GM12892 (cell line): Measurements from ENCODE around the gene APOBEC3F. TPM values are rescaled to one million over a fixed set of nuclear protein-coding genes. Genes with fewer than 3 reads are reported as not detected.
"Not testable (repeated sequence)": the region's sequence is repeated elsewhere in the genome, so short reads cannot be mapped to it uniquely, and the experiment has no call there.

Source experiments
- DNase-seq: peaks from one replicate; pipeline ENCODE4 v3.0.0; 2011; ENCODE audit not compliant: insufficient read length
- FAIRE-seq: peaks from 2 replicates; lab custom pipeline; 2011; peaks lifted over from hg19 to GRCh38; lab: Jason Lieb, UNC
- POLR2A ChIP-seq: IDR thresholded peaks from 2 replicates; pipeline ENCODE4 v1.6.1; 2011; ENCODE audit warnings: low read depth, low read length, control low read depth
- POLR2AphosphoS5 ChIP-seq: IDR thresholded peaks from 2 replicates; pipeline ENCODE4 v1.6.1; 2011; ENCODE audit warnings: low read depth, low read length, control low read depth
- TAF1 ChIP-seq: IDR thresholded peaks from 2 replicates; pipeline ENCODE4 v1.6.1; 2011; ENCODE audit warnings: low read depth, mild to moderate bottlenecking, control low read depth, low read length, borderline replicate concordance
- polyA plus RNA-seq: library from polyadenylated mRNA; unstranded; fragments of >200 nt; gene quantifications from one replicate; pipeline ENCODE4 v1.2.1, GENCODE V29; 2012; ENCODE audit warnings: missing spikeins, inconsistent platforms; ENCODE audit not compliant: missing spikeins

APOBEC3F gene
- polyA plus RNA-seq = 11.1 TPM

DNA sequence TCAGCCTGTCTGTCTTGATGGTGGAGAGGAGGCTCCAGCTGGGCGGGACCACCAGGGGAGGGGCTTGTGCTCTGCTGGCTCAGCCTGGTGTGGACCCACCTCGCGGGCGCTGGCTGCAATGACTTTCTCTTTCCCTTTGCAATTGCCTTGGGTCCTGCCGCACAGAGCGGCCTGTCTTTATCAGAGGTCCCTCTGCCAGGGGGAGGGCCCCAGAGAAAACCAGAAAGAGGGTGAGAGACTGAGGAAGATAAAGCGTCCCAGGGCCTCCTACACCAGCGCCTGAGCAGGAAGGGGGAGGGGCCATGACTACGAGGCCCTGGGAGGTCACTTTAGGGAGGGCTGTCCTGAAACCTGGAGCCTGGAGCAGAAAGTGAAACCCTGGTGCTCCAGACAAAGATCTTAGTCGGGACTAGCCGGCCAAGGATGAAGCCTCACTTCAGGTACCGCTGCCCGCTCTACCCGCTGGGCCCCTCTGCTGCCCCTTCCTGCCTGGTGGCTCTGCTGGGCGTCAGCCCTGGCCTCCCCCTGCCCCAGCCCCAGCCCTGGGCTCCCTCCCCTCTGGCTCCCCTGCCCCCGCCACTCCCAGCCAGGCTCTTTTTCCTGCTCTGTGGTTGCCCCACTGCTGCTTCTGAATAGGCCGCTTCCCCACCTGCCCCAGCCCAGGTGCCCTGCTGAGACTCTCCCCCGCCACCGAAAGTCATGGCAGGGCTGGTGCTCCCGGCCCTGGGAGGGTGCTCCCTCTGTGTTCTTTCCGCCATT is at the start of gene APOBEC3F:
APOBEC3F (plus strand) TSS at position 327 of the 759 bp plus-strand sequence; CDS start at position 424, 97 bp downstream.
- FAIRE-seq = peak; percentile 87
- DNase-seq = not testable (repeated sequence)
- 0 out of 2 replicates have a peak, but pooled peaks have one; percentile 40 for TF ChIP-seq POLR2A

DNA sequence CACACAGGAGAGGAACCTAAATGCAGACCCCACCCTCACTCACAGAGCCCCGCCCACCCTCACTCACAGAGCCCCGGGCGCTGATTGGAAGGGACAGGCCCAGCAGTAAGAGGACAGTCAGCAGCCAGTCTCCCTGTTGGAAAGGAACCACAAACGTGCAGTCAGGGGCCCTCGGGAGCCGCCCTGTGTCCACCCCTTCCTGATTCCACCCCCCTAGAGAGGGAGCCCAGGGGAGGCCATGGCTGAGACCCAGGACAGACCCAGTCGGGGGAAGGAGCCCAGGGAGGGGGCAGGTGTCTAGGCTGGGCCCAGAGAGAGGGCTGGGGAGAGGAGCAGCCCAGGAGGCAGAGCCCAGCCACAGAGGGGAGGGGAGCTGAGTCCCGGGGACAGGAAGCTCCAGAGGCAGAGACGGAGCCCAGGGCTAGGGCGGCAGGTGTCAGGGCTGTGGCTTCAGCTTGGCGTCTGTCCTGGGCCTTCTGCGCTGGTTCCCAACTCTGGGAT is 47.7 kb upstream of the APOBEC3F start:
- not testable (repeated sequence) for FAIRE-seq

GRCh38 chr22:38996105-38996504 is 44.6 kb upstream of the APOBEC3F start:
- FAIRE-seq = no peak
- DNase-seq = no peak
- TF ChIP-seq TAF1 (no peak), POLR2AphosphoS5 (no peak), POLR2A (no peak)

More for the DNA sequence above, 47.7 kb upstream of the APOBEC3F start:
- not testable (repeated sequence) for DNase-seq

GRCh38 chr22:38997518-38997917 is 43.1 kb upstream of the APOBEC3F start:
- FAIRE-seq (no peak), DNase-seq (no peak)
- TF ChIP-seq TAF1 = no peak
- no peak for TF ChIP-seq POLR2AphosphoS5
- TF ChIP-seq POLR2A = no peak

DNA sequence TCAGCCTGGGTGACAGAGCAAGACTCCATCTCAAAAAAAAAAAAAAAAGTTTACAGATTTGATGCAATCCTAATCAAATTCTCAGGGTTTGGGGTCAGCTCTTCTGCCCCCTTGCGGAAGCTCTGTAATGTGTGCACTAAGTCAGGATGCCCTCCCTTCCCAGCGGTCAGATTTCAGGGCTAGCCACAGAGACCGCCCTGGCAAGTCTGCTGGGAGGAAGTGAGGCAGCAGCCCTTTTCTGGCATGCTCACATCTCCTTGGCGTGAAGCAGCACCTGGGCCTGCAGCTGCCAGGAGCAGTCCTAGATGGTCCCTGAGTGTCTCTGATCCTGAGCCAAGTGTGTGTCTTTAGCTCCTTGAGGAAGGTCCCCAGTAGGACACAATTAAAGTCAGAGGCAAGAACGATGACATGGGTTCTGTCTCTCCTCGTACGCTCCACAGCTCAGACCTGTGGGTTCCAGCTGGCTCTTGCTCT is 37.5 kb upstream of the APOBEC3F start:
- no peak for TF ChIP-seq TAF1
- TF ChIP-seq POLR2A = no peak
- no peak for TF ChIP-seq POLR2AphosphoS5
- DNase-seq = peak; percentile 77
- FAIRE-seq = peak; percentile 93

GRCh38 chr22:39007177-39007576 is 33.5 kb upstream of the APOBEC3F start:
- TF ChIP-seq TAF1 (no peak), POLR2A (no peak), POLR2AphosphoS5 (no peak)
- no peak for FAIRE-seq
- DNase-seq = no peak

DNA sequence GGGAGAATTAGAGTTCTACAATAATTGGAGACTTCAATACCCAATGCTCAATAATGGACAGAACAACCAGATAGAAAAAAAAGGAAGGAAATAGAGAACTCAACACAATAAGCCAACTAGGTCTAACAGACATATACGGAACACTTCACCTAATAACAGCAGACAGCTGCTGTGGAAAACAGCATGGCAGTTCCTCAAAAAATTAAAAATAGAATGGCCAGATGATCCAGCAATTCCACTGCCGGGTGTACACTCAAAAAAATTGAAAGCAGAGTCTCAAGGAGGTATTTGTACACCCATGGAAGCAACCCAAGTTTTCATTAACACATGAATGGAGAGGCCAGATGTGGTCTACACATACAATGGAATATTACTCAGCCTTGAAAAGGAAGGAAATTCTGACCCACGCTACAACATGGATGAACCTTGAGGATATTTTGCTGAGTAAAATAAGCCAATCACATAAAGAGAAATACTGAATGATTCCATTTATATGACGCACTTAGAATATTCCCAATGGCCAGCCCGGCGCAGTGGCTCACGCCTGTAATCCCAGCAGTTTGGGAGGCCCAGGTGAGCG is 32.3 kb upstream of the APOBEC3F start:
- FAIRE-seq, DNase-seq: not testable (repeated sequence)

- FAIRE-seq (no peak), DNase-seq (no peak)
- TF ChIP-seq POLR2A = no peak
- TF ChIP-seq POLR2AphosphoS5 = no peak
- TF ChIP-seq TAF1 = no peak
Observed at GRCh38 chr22:39010946-39011345, 29.7 kb upstream of the APOBEC3F start.

- no peak for TF ChIP-seq POLR2A
- no peak for TF ChIP-seq POLR2AphosphoS5
- no peak for TF ChIP-seq TAF1
- DNase-seq (no peak), FAIRE-seq (peak; percentile 58)
Observed at GRCh38 chr22:39012533-39013511, 27.8 kb upstream of the APOBEC3F start.

DNA sequence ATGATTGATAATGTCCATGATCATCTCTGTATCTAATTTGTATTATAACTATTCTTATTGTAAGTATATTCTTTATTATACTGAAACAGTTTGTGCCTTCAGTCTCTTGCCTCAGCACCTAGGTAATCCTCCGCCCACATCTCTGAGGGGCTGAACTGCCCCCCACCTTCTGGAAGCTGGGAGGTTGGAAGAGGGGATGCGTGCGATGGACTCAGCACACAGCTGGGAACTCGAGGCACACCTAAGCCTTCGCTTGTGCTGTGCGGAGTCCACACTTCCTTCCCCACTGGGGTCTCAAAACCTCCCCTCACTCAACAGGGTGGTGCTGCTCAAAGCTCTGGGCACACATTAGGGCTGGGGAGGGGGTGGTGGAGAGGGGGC is 27.1 kb upstream of the APOBEC3F start:
- not testable (repeated sequence) for FAIRE-seq

GRCh38 chr22:39013942-39014722 is 26.5 kb upstream of the APOBEC3F start, which contains the start of gene APOBEC3C:
APOBEC3C (plus strand) TSS chr22:39014257; CDS start chr22:39014363, 106 bp downstream.
- TF ChIP-seq TAF1 = peak; percentile 81; the same call in 1 of the 2 replicates
- peak; percentile 79 for TF ChIP-seq POLR2A
- peak; percentile 76 for TF ChIP-seq POLR2AphosphoS5
- DNase-seq = peak; percentile 76
- no peak for FAIRE-seq

More for the DNA sequence above, 27.1 kb upstream of the APOBEC3F start:
- DNase-seq = not testable (repeated sequence)

DNA sequence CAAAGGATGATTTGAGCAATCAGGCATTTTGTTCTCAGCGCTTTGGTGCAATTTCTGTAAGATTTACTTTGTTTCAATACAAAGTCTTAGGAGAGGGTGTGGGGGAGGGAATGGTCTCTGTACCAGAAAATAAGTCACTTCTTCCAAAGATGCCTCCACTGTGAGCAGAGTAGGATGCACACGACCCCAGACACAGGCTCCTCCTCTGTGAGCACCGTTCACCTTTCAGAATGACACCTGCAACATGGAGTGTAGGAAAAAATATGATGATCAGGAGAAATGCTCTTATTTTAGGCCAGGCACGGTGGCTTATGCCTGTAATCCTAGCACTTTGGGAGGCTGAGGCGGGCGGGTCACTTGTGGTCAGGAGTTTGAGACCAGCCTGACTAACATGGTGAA is 25.9 kb upstream of the APOBEC3F start:
- FAIRE-seq = peak; percentile 97
- DNase-seq = not testable (repeated sequence)
